ENCODE measurements around the gene LRRC43. TPM values are rescaled to one million over a fixed set of nuclear protein-coding genes. Genes with fewer than 3 reads are reported as not detected.
A peak's percentile ranks its signal among the peaks of the same experiment; 100 is the strongest.

Gene LRRC43, protein sequence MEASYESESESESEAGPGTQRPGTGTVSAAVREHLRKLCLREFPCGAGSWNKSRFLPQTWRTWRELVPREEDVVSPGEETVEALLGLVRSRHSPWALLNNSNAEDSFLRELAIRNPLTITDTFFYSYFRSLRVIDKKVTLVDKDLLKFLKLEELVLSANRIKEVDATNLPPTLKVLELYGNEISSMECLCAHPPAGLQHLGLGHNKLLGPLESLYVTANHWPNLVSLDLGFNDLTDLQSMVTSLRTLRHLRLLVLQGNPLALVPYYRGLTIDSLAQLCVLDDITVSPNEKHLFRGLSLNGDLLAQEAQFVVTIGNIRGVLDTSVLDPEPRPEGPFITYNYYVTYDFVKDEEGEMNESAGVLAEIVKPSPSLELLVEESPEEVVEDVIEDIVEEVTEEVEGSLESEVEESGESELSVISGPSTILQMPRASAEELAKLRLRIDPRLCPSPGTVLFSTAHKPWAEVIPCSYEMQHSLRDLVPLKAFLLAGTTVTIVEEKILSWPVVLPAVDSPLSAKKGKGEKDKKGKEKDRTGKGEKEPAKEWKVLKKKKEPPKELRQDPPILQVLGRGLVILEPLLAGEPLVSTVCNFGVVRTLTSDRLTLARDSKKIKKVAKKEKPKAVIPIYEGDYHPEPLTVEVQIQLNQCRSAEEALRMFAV
- polyA plus RNA-seq (ENCODE audit: insufficient read length in 4 of 4): 1 to 10 TPM; 5.2 to 7.2 (median 6.1) TPM

- DNase-seq (ENCODE audit: low read depth in 4 of 4, low spot score in 3 of 4): peak in 3 of 4 donors; percentile 31 to 60 (median 43)
Measured at GRCh38 chr12:122182887-122183587, at the start of gene LRRC43. TSS of gene LRRC43 (plus strand) at chr12:122183123. CDS start at chr12:122183145, 22 bp downstream.

DNA sequence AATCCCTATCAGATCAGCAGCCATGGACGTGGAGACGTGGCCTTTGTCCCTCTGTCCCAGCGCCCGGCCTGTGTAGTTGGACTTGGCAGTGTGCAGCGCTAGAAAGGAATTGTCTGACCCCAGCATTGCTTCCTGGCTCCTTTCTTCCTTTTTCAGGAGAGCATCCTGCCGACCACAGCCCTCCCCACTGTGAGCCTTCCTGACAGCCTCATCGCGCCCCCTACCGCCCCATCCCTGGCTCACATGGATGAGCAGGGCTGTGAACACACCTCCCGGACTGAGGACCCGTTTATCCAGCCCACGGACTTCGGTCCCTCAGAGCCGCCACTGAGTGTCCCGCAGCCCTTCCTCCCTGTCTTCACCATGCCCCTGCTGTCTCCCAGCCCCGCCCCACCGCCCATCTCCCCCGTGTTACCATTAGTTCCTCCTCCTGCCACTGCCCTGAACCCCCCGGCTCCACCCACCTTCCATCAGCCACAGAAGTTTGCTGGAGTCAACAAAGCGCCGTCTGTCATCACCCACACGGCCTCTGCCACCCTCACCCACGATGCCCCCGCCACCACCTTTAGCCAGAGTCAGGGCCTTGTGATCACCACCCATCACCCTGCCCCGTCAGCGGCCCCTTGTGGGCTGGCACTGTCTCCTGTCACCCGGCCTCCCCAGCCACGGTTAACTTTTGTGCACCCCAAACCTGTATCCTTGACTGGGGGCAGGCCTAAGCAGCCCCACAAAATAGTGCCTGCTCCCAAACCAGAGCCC lies 49.6 kb upstream of the LRRC43 start:
- DNase-seq (ENCODE audit: low read depth in 4 of 4, low spot score in 3 of 4): no peak

GRCh38 chr12:122135437-122136031 lies 47.4 kb upstream of the LRRC43 start:
- no peak for DNase-seq (ENCODE audit: low read depth in 4 of 4, low spot score in 3 of 4)

DNA sequence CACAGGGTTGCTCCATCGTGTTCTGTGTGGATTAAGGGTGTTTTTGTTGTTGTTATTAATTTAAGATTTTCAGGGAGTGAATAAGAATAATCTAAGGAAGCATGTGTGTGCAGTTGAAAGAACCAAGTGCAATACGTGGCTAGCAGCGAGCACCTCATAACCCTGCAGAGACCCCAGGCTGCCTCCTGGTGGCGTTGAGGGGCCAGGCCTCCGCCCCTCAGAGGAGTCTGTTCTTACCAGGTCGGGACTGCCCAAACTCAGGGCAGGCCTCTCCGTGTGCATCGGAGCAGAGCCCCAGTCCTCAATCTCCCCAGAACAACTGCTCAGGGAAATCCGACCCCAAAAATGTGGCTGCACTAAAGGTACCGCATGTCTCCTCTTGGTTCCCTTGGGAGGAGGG lies 45.7 kb upstream of the LRRC43 start:
- no peak for DNase-seq (ENCODE audit: low read depth in 4 of 4, low spot score in 3 of 4)

- peak in 1 of 4 donors; percentile 24 for DNase-seq (ENCODE audit: low read depth in 4 of 4, low spot score in 3 of 4)
Measured at GRCh38 chr12:122137681-122138080, 45.2 kb upstream of the LRRC43 start.

DNA sequence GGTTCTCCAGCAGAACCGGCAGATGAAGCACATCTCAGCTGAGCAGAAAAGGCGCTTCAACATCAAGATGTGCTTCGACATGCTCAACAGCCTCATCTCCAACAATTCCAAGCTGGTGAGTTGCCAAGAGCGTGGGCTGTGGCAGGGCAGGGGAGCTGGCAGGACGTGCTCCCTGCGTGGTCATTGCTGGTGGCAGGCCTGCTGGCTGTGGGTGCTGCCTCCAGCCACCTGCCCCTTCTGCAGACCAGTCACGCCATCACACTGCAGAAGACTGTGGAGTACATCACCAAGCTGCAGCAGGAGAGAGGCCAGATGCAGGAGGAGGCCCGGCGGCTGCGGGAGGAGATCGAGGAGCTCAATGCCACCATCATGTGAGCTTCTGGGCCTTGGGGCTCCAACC lies 44.7 kb upstream of the LRRC43 start:
- no peak for DNase-seq (ENCODE audit: low read depth in 4 of 4, low spot score in 3 of 4)

- no peak for DNase-seq (ENCODE audit: low read depth in 4 of 4, low spot score in 3 of 4)
Measured at GRCh38 chr12:122138616-122139015, 44.3 kb upstream of the LRRC43 start.

GRCh38 chr12:122139266-122139665 lies 43.7 kb upstream of the LRRC43 start:
- no peak for DNase-seq (ENCODE audit: low read depth in 4 of 4, low spot score in 3 of 4)

- no peak for DNase-seq (ENCODE audit: low read depth in 4 of 4, low spot score in 3 of 4)
Measured at GRCh38 chr12:122139941-122140340, 43.0 kb upstream of the LRRC43 start.

GRCh38 chr12:122140467-122141257 lies 42.3 kb upstream of the LRRC43 start:
- no peak for DNase-seq (ENCODE audit: low read depth in 4 of 4, low spot score in 3 of 4)

DNA sequence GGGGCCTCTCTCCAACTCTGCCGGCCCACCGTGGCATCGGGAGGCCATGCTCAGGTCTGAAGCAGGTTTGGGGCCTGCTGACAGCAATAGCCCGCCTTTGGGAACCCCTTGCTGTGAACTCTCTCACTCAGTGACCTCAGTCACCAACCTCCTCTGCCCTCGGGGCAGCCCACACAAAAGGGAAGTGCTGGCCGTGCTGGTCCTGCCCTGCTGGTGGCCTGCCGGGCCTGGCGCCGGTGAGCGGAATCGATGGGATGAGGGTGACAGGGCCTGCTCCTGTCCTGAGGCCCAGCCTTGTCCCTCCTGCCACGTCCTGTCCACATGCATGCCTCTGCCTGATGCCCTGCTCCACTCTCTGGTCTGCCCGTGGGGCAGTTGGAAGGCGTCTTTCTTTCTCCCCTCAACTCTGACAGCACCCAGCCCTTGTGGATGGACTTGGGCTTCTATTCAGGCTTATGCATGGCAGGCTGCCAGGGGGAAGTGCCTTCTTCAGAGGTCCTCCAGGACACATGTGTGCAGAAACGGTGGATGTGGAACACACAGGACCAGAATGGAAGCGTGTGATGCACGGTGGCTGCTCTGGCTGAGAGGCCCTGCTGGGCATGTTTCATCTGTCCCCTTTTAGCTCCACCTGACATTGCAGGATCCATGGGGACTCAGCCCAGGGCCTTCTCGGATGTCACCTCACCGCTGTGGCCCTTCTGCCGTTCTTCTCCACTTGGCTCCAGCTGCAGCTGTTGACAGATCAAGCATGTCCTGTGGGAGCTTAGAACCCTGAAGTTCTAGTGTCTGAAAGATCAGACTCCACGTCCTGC lies 40.8 kb upstream of the LRRC43 start:
- DNase-seq (ENCODE audit: low read depth in 4 of 4, low spot score in 3 of 4): no peak

DNA sequence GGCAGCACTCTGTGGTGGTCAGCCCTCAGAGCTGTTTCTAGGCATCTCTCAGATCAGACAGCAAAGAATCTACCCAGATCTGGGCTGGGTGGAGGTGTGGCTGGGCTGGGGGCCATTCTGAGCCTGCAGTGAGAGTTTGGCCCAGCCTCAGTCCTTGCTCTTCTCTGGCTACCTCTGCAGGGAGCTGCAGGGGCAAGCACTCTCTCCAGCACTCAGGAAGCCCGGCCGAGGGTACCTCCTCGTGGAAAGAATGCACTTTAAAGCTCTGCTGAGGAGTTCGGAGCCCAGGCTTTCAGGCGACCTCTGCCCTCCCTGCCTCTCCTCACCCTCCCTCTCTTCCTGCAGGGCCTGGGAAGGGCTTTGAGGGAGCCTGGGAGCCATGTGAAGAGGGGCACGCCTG lies 40.1 kb upstream of the LRRC43 start:
- no peak for DNase-seq (ENCODE audit: low read depth in 4 of 4, low spot score in 3 of 4)

- DNase-seq (ENCODE audit: low read depth in 4 of 4, low spot score in 3 of 4): no peak
Measured at GRCh38 chr12:122144885-122145284, 38.0 kb upstream of the LRRC43 start.

- no peak for DNase-seq (ENCODE audit: low read depth in 4 of 4, low spot score in 3 of 4)
Measured at GRCh38 chr12:122145505-122146330, 37.2 kb upstream of the LRRC43 start.

DNA sequence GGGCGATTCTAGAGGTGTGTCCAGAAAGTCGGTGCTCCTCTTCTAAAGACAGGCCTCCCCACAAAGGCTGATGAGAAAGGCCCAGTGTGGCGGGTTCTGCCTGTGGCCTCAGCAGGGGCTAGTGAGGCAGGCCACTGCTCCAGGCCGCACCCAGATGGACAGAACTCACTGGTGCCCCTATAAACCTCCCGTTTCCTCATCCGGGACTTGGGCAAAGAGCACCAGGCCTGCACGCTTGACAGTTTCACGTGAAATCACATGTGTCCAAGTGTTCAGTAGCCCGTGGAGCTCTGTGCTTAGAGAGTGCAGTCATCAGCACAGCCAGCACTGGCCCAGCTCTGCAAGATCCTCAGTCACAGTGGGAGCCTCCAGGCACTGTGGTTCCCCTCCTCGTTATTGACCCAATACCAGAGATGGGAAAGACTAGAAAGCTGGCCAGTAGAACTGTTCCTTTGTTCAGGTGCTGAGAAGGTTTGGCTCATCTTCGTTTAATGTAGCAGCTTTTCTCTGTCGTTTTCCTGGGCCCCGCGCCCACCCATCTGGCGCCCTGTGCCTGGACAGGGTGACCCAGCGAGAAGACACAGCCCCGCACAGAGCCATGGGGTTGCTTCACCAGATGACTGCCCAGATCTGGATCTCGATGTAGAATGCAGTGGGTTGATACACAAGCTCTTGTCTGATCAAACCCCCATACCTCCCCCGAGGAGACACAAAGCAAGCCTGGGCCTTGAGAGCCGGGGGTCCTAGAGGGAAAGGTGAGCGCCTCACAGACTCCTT lies 35.2 kb upstream of the LRRC43 start:
- peak in 1 of 4 donors; percentile 6 for DNase-seq (ENCODE audit: low read depth in 4 of 4, low spot score in 3 of 4)

GRCh38 chr12:122148657-122149056 lies 34.3 kb upstream of the LRRC43 start:
- DNase-seq (ENCODE audit: low read depth in 4 of 4, low spot score in 3 of 4): no peak

DNA sequence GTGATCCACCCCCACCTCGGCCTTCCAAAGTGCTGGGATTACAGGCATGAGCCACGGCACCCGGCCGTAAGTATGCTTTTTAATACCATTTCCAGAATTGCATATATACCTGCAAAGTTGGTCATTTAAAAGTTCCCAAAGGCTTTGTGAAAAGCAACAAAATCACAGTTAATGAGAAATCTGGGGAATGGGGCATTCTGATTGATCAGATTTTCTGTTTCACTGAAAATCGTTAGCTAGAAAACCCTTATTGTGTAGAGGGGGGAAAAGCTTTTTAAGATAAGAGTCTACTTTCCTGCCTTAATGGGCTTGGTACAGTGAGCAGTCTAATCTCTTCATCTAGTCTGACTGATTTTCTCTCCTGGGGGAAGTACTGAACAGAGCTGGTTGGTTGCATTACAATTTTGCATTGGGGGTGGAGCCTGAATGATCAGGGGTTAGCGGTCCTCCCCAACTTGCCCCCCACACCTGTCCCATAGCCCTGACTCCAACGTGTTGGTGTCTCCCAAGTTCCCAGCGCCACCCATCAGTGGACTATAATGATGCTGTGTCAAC lies 32.7 kb upstream of the LRRC43 start:
- DNase-seq (ENCODE audit: low read depth in 4 of 4, low spot score in 3 of 4): no peak
